ENCODE data around the gene OR2D2. TPM values are rescaled to one million over a fixed set of nuclear protein-coding genes. Genes with fewer than 3 reads are reported as not detected.
"Not testable (repeated sequence)": the region's sequence is repeated elsewhere in the genome, so short reads cannot be mapped to it uniquely, and the experiment has no call there.

Gene OR2D2
- total and polyA plus RNA-seq, 2 of the 13 experiments (the other 11 are each of a cell fraction or from before 2014, with no cell fraction given) = not detected

DNA sequence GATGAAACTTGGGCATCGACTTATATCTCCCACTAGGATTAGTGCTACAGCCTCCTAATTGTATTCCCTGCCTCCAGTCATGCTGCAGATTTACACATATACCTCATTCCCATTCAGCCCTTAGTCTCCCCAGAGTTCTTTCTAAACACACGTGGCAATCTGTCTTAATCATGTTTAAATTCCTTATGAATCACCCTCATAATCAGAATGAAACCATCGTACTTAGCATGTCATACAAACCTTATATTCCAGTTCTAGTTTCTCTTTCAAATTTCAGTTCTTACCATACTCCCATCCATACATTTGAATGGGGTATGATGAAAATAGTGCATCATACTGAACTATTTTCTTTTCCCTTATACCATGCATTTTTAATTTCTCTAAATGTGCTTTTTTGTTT lies 35.4 kb downstream of the OR2D2 start (continued):
- TF ChIP-seq TEF (CRISPR knock-in tag; IDR thresholded peaks at IDR 0.05) (no peak), ZNF616 (CRISPR knock-in tag; IDR thresholded peaks at IDR 0.05; ENCODE audit: low read depth) (no peak), ZNF335 (CRISPR knock-in tag; IDR thresholded peaks at IDR 0.05) (no peak)

- Histone ChIP-seq H3K9me3 (ENCODE audit: low read length) (0 out of 2 replicates have a peak, but pooled peaks cover 3% of the 10 kb centered on the region), H2AFZ (ENCODE audit: low read length) (no peak overlapping the region), H3K79me2 (ENCODE audit: insufficient read depth, low read length) (no peaks in the 10 kb centered on the region), H3K9ac (ENCODE audit: insufficient read depth, low read depth, low read length) (no peak overlapping the region), H3K4me1 (ENCODE audit: insufficient read depth, low read length) (no peaks in the 10 kb centered on the region), H3K27ac (ENCODE audit: extremely low read length, insufficient read depth, low read length) (no peak overlapping the region), H3K4me2 (ENCODE audit: low read depth, low read length) (no peak overlapping the region), H4K20me1 (ENCODE audit: insufficient read depth, low read length) (no peaks in the 10 kb centered on the region), H3K27me3 (ENCODE audit: control insufficient read depth in 1 of 2, insufficient read depth in 2 of 2, low read length in 2 of 2) (peaks cover 0 to 1% of the 10 kb centered on the region in 2 experiments; a peak in 1 of 5 replicates), H3K4me3 (replicated peaks in 1 of 3; ENCODE audit: insufficient read depth in 1 of 3, low read depth in 2 of 3, low read length in 3 of 3) (no peak overlapping the region), H3K36me3 (replicated peaks in 1 of 2; ENCODE audit: control insufficient read depth in 1 of 2, insufficient read depth in 2 of 2, low read length in 2 of 2) (no peaks in the 10 kb centered on the region)
- no peak for FAIRE-seq
- no peak for DNase-seq (ENCODE audit: low spot score)
- no peak for ATAC-seq
- in situ Hi-C loops (cut with HindIII; ENCODE audit: extremely low pct_ligation_motif_present, low pct_unique_long_range_greater_than_20kb) (no loop called here), intact Hi-C loops (cut with micrococcal nuclease; ENCODE audit: unreplicated experiment) (no loop called here)
- POLR2A ChIA-PET = no interaction called here
- CTCF ChIA-PET (ENCODE audit: low intra/inter-chr PET ratio, low total read pairs) = no interaction called here
- no peak for TF ChIP-seq CEBPG (CRISPR knock-in tag; IDR thresholded peaks at IDR 0.05)
- TF ChIP-seq MAFF (IDR thresholded peaks at IDR 0.05; ENCODE audit: low read depth, low read length) = no peak
- TF ChIP-seq NFYC (CRISPR knock-in tag; IDR thresholded peaks at IDR 0.05) = no peak
- TF ChIP-seq NFIC (IDR thresholded peaks at IDR 0.05; ENCODE audit: low read length) = no peak
- TF ChIP-seq, protein P1, sequence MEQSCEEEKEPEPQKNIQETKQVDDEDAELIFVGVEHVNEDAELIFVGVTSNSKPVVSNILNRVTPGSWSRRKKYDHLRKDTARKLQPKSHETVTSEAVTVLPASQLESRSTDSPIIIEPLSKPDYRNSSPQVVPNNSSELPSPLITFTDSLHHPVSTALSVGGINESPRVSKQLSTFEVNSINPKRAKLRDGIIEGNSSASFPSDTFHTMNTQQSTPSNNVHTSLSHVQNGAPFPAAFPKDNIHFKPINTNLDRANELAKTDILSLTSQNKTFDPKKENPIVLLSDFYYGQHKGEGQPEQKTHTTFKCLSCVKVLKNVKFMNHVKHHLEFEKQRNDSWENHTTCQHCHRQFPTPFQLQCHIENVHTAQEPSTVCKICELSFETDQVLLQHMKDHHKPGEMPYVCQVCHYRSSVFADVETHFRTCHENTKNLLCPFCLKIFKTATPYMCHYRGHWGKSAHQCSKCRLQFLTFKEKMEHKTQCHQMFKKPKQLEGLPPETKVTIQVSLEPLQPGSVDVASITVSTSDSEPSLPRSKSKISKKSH (CRISPR knock-in tag; IDR thresholded peaks at IDR 0.05; ENCODE audit: borderline replicate concordance) = no peak
- TF ChIP-seq ISL2 (CRISPR knock-in tag; IDR thresholded peaks at IDR 0.05) = no peak
- no peak for TF ChIP-seq ZNF672 (CRISPR knock-in tag; IDR thresholded peaks at IDR 0.05)
- no peak for TF ChIP-seq POGZ (CRISPR knock-in tag; IDR thresholded peaks at IDR 0.05)
- no TSS peak for BruUV-seq (replicated peaks)
- WGBS (ENCODE audit: low lambda C conversion rate) = 67% methylated on average over 1 of the region's 1 CpG
Observed at GRCh38 chr11:6855971-6856541, 36.2 kb downstream of the OR2D2 start.

DNA sequence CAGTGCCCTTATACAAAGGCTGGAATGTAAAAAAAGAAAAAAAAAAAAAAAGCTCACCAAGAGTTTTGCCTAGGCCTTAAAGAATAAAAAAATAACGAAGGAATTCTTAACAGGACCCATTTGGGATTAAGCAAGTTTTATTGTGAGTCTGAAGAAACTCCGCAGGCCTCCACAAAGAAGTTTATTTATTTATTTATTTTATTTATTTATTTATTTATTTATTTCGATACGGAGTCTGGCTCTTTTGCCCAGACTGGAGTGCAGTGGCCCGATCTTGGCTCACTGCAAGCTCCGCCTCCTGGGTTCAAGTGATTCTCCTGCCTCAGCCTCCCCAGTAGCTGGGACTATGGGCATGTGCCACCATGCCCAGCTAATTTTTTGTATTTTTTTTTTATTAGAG lies 37.5 kb downstream of the OR2D2 start:
- BruUV-seq (replicated peaks); FAIRE-seq: not testable (repeated sequence)

More for the DNA sequence above, 37.5 kb downstream of the OR2D2 start:
- intact Hi-C loops (cut with micrococcal nuclease; ENCODE audit: unreplicated experiment); H4K20me1 ChIP-seq (ENCODE audit: insufficient read depth, low read length); H3K36me3 ChIP-seq (replicated peaks in 1 of 2; ENCODE audit: control insufficient read depth in 1 of 2, insufficient read depth in 2 of 2, low read length in 2 of 2); H3K27me3 ChIP-seq (ENCODE audit: control insufficient read depth in 1 of 2, insufficient read depth in 2 of 2, low read length in 2 of 2); H3K27ac ChIP-seq (ENCODE audit: extremely low read length, insufficient read depth, low read length); H3K79me2 ChIP-seq (ENCODE audit: insufficient read depth, low read length); H3K4me1 ChIP-seq (ENCODE audit: insufficient read depth, low read length); DNase-seq (ENCODE audit: low spot score); ATAC-seq; H3K4me3 ChIP-seq (replicated peaks in 1 of 3; ENCODE audit: insufficient read depth in 1 of 3, low read depth in 2 of 3, low read length in 3 of 3); H3K9ac ChIP-seq (ENCODE audit: insufficient read depth, low read depth, low read length); H3K9me3 ChIP-seq (ENCODE audit: low read length); in situ Hi-C loops (cut with HindIII; ENCODE audit: extremely low pct_ligation_motif_present, low pct_unique_long_range_greater_than_20kb); POLR2A ChIA-PET; CTCF ChIA-PET (ENCODE audit: low intra/inter-chr PET ratio, low total read pairs); H3K4me2 ChIP-seq (ENCODE audit: low read depth, low read length); H2AFZ ChIP-seq (ENCODE audit: low read length): not testable (repeated sequence)
- WGBS (ENCODE audit: low lambda C conversion rate) = 62% methylated on average over 6 of the region's 6 CpGs
